Measurements from ENCODE around the gene TMOD3. TPM values are rescaled to one million over a fixed set of nuclear protein-coding genes. Genes with fewer than 3 reads are reported as not detected.

The TMOD3 gene
- total RNA-seq, 1 donor from 2014 or later = 66.0 TPM

DNA sequence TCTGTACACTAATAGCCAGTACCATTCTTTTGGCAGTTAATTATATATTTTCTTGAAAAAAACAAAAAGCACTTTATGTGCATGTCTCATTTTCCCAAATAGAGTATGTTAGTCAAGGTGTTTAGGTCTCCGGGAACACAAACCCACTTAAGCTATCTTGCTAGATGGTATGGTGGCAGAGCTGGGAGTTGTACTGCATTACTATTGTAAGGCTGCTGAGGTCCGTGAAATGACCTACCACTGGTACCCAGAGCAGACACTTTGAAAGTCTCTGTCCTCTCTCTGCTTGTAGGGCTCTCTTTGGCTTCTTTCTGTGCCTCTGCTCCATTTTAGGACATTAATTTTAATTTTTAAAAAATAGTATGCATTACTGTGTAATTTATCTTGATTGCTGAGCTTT, 8.8 kb downstream of the TMOD3 start:
- no peak for DNase-seq (ENCODE audit: low spot score)
- Mint-ChIP-seq H3K27me3 (ENCODE audit: low read depth) (no peaks in the 10 kb centered on the region), H3K36me3 (ENCODE audit: low read depth) (peaks cover 7% of the 10 kb centered on the region), H3K4me1 (ENCODE audit: low read depth) (peaks cover 69% of the 10 kb centered on the region), H3K27ac (no peak overlapping the region), H3K9me3 (no peaks in the 10 kb centered on the region), H3K4me3 (ENCODE audit: low read depth) (peak overlapping the region; percentile 20)
- intact Hi-C loops (cut with micrococcal nuclease) = loop anchor here (10.0 kb wide), 1 partner anchor 147 kb away; no protein-coding TSS in a partner anchor

DNA sequence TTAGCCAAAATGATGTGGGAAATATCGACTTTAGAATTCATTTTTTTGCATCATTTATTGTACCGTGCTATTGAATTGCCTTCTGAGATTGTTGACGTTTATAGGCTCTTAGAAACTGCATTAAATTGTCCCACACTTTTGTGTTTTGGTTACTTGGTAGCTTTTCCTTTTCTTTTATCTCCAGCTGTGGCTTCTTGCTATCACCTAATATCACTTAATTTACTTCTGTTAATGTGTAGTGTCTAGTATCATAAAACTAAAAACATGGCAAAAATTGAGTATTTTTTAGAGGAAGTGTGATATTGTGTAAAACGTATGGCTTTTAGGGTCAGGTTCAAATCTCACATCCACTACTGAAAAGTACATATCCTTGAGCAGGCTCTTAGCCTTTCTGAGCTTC, 11.2 kb downstream of the TMOD3 start:
- no peak for DNase-seq (ENCODE audit: low spot score)
- Mint-ChIP-seq H3K27ac (no peak overlapping the region), H3K9me3 (no peaks in the 10 kb centered on the region), H3K27me3 (ENCODE audit: low read depth) (no peaks in the 10 kb centered on the region), H3K36me3 (ENCODE audit: low read depth) (peaks cover 3% of the 10 kb centered on the region), H3K4me1 (ENCODE audit: low read depth) (peaks cover 59% of the 10 kb centered on the region), H3K4me3 (ENCODE audit: low read depth) (no peak overlapping the region)
- intact Hi-C loops (cut with micrococcal nuclease) = no loop called here

DNA sequence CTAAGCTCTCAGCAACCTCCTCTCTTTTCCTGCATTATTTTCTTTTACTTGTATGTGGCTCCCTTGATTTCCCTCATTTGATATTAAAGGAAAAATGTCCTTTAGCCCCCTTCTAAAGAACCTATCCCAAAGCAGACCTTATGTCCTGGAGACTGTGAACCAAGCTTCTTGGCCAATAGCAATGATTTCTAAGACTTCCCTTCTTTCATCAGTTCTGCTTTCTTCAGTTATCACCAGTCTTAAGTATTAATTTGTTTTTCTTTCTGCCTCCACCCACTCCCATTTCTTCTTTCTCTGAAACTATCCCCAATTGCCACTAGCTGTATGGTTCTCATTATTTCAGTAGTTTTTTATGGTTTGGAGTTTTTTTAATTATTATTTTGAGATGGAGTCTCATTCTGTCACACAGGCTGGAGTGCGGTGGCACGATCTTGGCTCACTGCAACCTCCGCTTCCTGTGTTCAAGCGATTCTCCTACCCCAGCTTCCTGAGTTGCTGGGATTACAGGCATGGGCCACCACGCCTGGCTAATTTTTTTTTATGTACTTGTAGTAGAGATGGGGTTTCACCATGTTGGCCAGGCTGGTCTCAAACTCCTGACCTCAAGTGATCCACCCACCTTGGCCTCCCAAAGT, 12.1 kb downstream of the TMOD3 start:
- Mint-ChIP-seq H3K4me3 (ENCODE audit: low read depth) (peak overlapping the region; percentile 13), H3K36me3 (ENCODE audit: low read depth) (peaks cover 3% of the 10 kb centered on the region), H3K27me3 (ENCODE audit: low read depth) (no peaks in the 10 kb centered on the region), H3K27ac (peak overlapping the region; percentile 8), H3K4me1 (ENCODE audit: low read depth) (peaks cover 59% of the 10 kb centered on the region), H3K9me3 (no peaks in the 10 kb centered on the region)
- DNase-seq (ENCODE audit: low spot score) = no peak
- intact Hi-C loops (cut with micrococcal nuclease) = no loop called here

DNA sequence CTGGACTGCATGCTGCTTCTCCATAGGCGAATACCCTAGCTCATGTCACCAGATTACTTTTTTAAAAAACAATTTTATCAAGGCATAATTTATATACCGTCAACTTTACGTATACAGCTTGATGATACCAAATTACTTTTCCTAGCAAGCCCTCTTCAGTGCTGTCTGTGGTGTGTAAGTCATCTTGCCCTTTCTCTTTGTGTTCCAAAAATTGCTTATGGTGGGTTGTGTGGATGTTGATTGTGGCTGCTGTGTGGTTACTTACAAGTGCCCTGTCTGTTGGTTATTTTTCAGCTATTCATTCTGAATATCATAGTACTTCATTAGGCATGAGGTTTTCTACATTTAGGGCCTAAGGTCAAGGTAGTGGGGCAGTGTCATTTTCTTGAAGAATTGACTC, 12.8 kb downstream of the TMOD3 start:
- H3K9me3 Mint-ChIP-seq = no peaks in the 10 kb centered on the region

DNA sequence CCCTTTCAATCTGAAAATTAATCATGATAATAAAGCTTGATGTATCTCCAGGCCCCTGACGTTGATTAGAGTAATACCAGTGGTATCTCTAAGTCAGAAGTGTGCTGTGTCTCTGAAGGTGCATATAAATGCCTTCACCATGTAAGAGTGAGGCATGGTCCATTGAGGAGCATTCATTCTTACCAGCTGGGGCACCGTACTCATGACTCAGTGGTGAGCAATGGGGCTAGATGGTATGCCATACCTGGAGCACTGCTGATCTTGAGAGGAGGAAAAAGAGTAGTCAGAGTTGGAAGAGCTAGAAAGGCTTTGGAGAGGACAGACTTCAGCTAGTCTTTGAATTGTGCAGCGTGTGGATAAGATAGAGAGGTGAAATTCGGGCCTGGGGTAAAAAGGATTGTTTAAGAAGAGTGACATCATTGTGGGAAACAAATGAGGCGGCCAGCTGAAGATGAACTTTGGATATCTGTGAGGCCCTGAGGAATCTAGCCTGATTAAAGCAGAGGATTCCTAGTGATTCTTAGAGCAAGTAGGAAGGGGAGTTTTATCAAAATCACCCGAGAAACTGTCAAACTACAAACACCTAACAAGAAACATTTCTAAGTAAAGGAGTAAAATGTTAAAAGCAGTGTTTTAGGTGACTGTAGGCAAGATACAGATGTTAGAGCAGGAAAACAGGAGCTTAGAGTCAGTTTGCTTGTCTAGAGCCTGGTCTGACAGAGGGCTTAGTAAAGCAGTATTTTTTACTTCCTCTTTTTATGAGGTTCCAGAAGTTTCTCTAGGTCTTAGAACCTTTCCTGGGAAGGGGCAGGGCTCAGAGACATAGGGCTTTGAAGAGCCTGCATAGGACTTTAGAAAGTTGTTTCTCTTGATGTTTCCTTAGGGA, 13.6 kb downstream of the TMOD3 start:
- no peaks in the 10 kb centered on the region for H3K36me3 Mint-ChIP-seq (ENCODE audit: low read depth)
- no peaks in the 10 kb centered on the region for H3K27me3 Mint-ChIP-seq (ENCODE audit: low read depth)
- intact Hi-C loops (cut with micrococcal nuclease) = no loop called here
- no peak overlapping the region for H3K27ac Mint-ChIP-seq
- no peak overlapping the region for H3K4me3 Mint-ChIP-seq (ENCODE audit: low read depth)
- no peak for DNase-seq (ENCODE audit: low spot score)
- no peaks in the 10 kb centered on the region for H3K9me3 Mint-ChIP-seq
- H3K4me1 Mint-ChIP-seq (ENCODE audit: low read depth) = peaks cover 53% of the 10 kb centered on the region

More for the DNA sequence above, 12.8 kb downstream of the TMOD3 start:
- Mint-ChIP-seq H3K4me1 (ENCODE audit: low read depth) (peaks cover 60% of the 10 kb centered on the region), H3K27me3 (ENCODE audit: low read depth) (no peaks in the 10 kb centered on the region), H3K27ac (peak overlapping the region; percentile 0), H3K4me3 (ENCODE audit: low read depth) (no peak overlapping the region), H3K36me3 (ENCODE audit: low read depth) (peaks cover 3% of the 10 kb centered on the region)
- DNase-seq (ENCODE audit: low spot score) = no peak
- intact Hi-C loops (cut with micrococcal nuclease) = no loop called here

DNA sequence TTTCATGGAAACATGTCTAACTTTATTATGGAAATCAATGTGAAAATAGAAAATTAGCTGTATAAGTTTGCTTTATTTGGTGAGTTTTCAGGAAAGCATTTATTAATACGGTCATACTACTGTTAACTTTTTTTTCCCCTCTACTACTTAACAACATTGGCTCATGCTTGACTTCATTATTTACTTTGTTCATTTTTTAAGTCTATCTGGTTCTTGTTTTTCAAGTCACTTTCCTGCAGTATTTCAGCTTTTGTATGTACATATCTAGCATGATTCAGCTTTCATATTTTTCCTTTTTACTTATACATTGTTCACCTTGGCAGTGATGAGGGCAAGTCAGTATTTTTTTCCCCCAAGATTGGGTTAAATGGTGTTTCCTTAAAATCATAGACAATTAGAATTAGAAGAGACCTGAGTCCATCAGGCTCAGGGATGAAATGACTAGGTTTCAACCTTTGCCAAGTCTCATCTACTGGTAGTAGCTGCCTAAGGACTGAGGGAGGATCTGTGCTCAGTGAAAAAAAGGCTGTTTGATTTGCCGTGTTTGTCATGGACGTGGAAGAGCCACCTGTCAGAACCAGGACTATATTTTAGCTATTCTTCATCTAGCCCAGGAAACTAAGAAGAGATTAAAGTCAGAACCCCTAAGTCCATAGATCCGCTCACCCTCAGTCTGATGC, 15.4 kb downstream of the TMOD3 start:
- intact Hi-C loops (cut with micrococcal nuclease) = no loop called here
- Mint-ChIP-seq H3K9me3 (no peaks in the 10 kb centered on the region), H3K27ac (no peak overlapping the region), H3K36me3 (ENCODE audit: low read depth) (peaks cover 7% of the 10 kb centered on the region), H3K4me3 (ENCODE audit: low read depth) (no peak overlapping the region), H3K4me1 (ENCODE audit: low read depth) (peaks cover 54% of the 10 kb centered on the region), H3K27me3 (ENCODE audit: low read depth) (no peaks in the 10 kb centered on the region)
- DNase-seq (ENCODE audit: low spot score) = no peak

DNA sequence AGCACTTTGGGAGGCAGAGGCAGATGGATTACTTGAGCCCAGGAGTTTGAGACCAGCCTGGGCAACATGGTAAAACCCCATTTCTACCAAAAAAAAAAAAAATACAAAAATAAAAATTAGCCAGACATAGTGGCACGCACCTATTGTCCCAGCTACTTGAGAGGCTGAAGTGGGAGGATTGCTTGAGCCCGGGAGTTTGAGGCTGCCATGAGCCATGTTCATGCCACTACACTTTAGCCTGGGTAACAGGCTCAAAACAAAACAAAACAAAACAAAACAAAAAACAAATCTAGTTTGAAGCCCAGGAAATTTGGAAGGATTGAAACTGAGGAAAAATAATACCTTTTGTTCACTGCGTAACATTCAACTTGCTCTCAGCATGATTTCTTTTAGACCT, 16.6 kb downstream of the TMOD3 start:
- Mint-ChIP-seq H3K27ac (peak overlapping the region; percentile 60), H3K36me3 (ENCODE audit: low read depth) (peaks cover 10% of the 10 kb centered on the region), H3K4me1 (ENCODE audit: low read depth) (peaks cover 49% of the 10 kb centered on the region), H3K27me3 (ENCODE audit: low read depth) (no peaks in the 10 kb centered on the region), H3K4me3 (ENCODE audit: low read depth) (no peak overlapping the region), H3K9me3 (no peaks in the 10 kb centered on the region)
- intact Hi-C loops (cut with micrococcal nuclease) = no loop called here
- no peak for DNase-seq (ENCODE audit: low spot score)

DNA sequence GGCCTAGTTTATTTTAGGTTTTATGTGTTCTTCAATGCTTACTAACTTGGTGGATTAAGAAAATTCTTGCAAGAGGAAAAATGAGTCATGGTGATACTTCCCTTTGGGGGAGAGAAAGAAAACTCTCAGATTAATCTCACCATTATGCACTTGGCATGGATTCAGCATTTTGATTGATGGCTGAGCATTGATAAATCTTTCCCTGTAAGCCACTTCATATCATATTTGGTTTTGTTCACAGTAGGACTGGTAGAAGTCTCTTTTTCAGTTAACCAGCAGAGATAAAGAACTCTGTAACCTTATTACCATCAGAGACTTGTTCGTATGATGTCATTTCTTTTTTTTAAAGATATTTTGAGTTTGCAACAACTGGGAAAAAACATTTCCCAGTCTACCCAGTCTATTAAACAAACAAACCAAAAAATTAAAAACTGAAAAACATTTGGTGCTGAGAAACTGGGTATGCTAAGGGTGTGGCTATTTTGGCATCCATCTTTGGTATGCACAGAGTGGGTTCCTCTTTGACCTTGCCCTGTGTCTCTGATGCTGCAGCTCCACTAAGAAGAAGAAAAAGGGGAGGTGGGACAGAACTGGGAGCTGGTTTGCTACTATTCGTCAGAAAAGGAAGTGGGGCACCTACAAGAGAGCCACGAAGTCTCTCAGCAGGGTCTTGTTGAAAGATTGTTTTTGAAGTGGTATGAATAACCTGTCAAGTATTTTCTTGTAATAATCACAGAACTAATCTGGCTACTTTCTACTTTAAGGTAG, 17.2 kb downstream of the TMOD3 start:
- H3K27ac Mint-ChIP-seq = peak overlapping the region; percentile 60
- intact Hi-C loops (cut with micrococcal nuclease) = no loop called here
- H3K4me1 Mint-ChIP-seq (ENCODE audit: low read depth) = peaks cover 44% of the 10 kb centered on the region
- DNase-seq (ENCODE audit: low spot score) = no peak
- no peak overlapping the region for H3K4me3 Mint-ChIP-seq (ENCODE audit: low read depth)
- H3K9me3 Mint-ChIP-seq = no peaks in the 10 kb centered on the region
- H3K27me3 Mint-ChIP-seq (ENCODE audit: low read depth) = no peaks in the 10 kb centered on the region
- peaks cover 10% of the 10 kb centered on the region for H3K36me3 Mint-ChIP-seq (ENCODE audit: low read depth)

DNA sequence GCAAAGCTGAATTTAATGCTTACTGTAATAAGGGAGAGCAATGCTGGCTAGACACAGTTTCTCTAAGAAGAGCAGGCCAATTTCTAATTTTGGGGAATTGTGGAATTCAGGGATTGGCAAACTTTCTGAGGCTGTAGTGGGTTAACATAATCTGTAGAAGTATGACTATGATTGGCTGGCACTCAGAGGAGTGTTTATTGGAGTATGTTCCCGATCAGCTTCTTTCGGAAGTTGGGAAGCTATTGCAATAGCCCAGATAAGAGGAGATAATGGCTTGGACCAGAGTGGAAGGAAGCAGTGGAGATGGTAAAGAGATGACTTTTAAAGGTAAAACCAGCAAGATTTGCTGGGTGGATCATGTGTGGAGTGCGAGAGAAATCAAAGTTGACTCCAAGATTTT, 19.4 kb downstream of the TMOD3 start:
- Mint-ChIP-seq H3K27ac (no peak overlapping the region), H3K4me1 (ENCODE audit: low read depth) (peaks cover 40% of the 10 kb centered on the region)

DNA sequence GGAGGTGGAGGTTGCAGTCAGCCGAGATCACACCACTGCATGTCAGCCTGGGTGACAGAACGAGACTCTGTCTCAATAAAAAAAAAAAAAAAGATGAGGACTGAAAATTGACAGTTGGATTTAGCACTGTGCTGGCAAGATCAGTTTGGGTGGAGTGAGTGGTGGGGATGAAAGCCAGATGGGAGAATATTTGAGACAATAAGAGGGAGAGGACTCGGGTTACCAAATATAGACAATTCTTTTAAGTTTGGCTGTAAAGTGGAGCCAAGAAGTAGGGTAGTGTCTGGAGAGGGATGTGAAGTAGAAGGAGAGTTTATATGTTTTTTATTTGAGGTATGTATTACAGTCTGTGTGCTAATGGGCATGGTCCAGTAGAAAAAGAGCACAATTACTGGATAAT, 20.4 kb downstream of the TMOD3 start:
- H3K4me1 Mint-ChIP-seq (ENCODE audit: low read depth) = peaks cover 38% of the 10 kb centered on the region
- H3K27me3 Mint-ChIP-seq (ENCODE audit: low read depth) = no peaks in the 10 kb centered on the region
- peaks cover 14% of the 10 kb centered on the region for H3K36me3 Mint-ChIP-seq (ENCODE audit: low read depth)
- intact Hi-C loops (cut with micrococcal nuclease) = no loop called here
- H3K9me3 Mint-ChIP-seq = no peaks in the 10 kb centered on the region
- DNase-seq (ENCODE audit: low spot score) = no peak
- H3K27ac Mint-ChIP-seq = no peak overlapping the region
- H3K4me3 Mint-ChIP-seq (ENCODE audit: low read depth) = no peak overlapping the region

More for the DNA sequence above, 19.4 kb downstream of the TMOD3 start:
- no peaks in the 10 kb centered on the region for H3K9me3 Mint-ChIP-seq
- H3K4me3 Mint-ChIP-seq (ENCODE audit: low read depth) = no peak overlapping the region
- peaks cover 14% of the 10 kb centered on the region for H3K36me3 Mint-ChIP-seq (ENCODE audit: low read depth)
- intact Hi-C loops (cut with micrococcal nuclease) = no loop called here
- H3K27me3 Mint-ChIP-seq (ENCODE audit: low read depth) = no peaks in the 10 kb centered on the region
- DNase-seq (ENCODE audit: low spot score) = no peak

DNA sequence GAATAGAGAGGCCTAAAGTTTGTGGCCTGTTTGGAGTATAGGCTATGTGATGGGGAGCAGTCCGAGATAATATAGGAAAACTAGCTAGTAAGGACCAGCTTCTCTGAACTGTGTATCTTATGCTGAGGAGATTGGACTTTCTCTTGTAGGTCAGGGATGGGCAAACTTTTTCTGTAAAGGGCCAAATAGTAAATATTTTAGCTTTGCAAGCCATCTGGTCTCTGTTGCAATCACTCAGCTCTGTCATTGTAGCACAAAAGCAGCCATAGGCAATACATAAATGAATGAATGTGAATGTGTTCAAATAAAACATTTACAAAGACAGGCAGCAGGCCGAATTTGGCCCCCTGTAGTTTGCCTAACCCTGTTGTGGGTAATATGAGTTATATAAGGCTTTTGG, 24.5 kb downstream of the TMOD3 start:
- DNase-seq (ENCODE audit: low spot score) = no peak
- no peaks in the 10 kb centered on the region for H3K27me3 Mint-ChIP-seq (ENCODE audit: low read depth)
- no peak overlapping the region for H3K4me3 Mint-ChIP-seq (ENCODE audit: low read depth)
- peaks cover 16% of the 10 kb centered on the region for H3K36me3 Mint-ChIP-seq (ENCODE audit: low read depth)
- peaks cover 27% of the 10 kb centered on the region for H3K4me1 Mint-ChIP-seq (ENCODE audit: low read depth)
- intact Hi-C loops (cut with micrococcal nuclease) = no loop called here
- H3K9me3 Mint-ChIP-seq = no peaks in the 10 kb centered on the region
- H3K27ac Mint-ChIP-seq = no peak overlapping the region

DNA sequence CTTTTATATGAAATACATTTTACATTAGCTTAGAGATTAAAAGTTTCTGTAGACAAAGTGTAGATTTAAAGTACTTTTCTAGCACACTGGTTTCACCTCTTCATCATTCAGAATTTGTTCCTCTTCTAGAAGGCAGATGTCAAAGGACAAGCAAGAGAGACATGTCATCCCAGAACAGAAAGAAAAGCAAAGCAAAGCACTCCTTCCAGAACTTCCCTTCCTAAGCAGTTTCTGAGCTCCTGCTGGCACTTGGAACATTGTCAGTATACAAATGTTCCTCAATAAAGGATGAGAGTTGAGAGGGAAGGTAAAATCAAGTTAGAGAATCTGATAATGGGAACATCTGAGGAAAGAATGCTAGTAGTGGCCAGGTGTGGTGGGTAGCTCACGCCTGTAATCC, 26.2 kb downstream of the TMOD3 start:
- Mint-ChIP-seq H3K27me3 (ENCODE audit: low read depth) (no peaks in the 10 kb centered on the region), H3K36me3 (ENCODE audit: low read depth) (peaks cover 23% of the 10 kb centered on the region), H3K9me3 (no peaks in the 10 kb centered on the region), H3K4me1 (ENCODE audit: low read depth) (peaks cover 27% of the 10 kb centered on the region), H3K4me3 (ENCODE audit: low read depth) (no peak overlapping the region), H3K27ac (no peak overlapping the region)
- intact Hi-C loops (cut with micrococcal nuclease) = no loop called here
- DNase-seq (ENCODE audit: low spot score) = no peak
